ENCODE results near the gene DCLRE1C. TPM values are rescaled to one million over a fixed set of nuclear protein-coding genes. Genes with fewer than 3 reads are reported as not detected.

Gene DCLRE1C
- polyA plus RNA-seq, 1 donor from 2014 or later: 7.5 TPM

- TF ChIP-seq EP300 (conservative IDR thresholded peaks at IDR 0.05; ENCODE audit: poor library complexity, severe bottlenecking): no peak
- TF ChIP-seq TAF1 (IDR thresholded peaks at IDR 0.05; ENCODE audit: low read depth): no peak
- Histone ChIP-seq H2AFZ (ENCODE audit: low read depth, low read length) (no peak overlapping the region), H3K9me3 (ENCODE audit: low read length) (no peaks in the 10 kb centered on the region)
These were observed 93.1 kb downstream of the DCLRE1C start for GRCh38 chr10:14860791-14861190.

GRCh38 chr10:14859775-14860174 lies 94.1 kb downstream of the DCLRE1C start:
- Histone ChIP-seq H3K9me2 (ENCODE audit: insufficient read depth, low read length) (no peaks in the 10 kb centered on the region), H4K20me1 (ENCODE audit: insufficient read depth) (no peaks in the 10 kb centered on the region), H3K36me3 (ENCODE audit: insufficient read depth, low read length) (no peaks in the 10 kb centered on the region), H3K27ac (ENCODE audit: low read length) (no peak overlapping the region), H2AFZ (ENCODE audit: low read depth, low read length) (no peak overlapping the region), H3K9ac (ENCODE audit: low read length) (no peak overlapping the region), H3K27me3 (ENCODE audit: insufficient read depth, low read depth, low read length) (no peaks in the 10 kb centered on the region), H3F3A (ENCODE audit: insufficient read depth, low read length, poor library complexity, severe bottlenecking) (no peaks in the 10 kb centered on the region), H3K4me2 (ENCODE audit: low read length) (no peak overlapping the region), H3K9me3 (ENCODE audit: low read length) (no peaks in the 10 kb centered on the region), H3K4me3 (ENCODE audit: low read length) (no peak overlapping the region), H3K79me2 (replicated peaks; ENCODE audit: insufficient read depth, low read length) (no peaks in the 10 kb centered on the region)
- TF ChIP-seq MXI1 (conservative IDR thresholded peaks at IDR 0.05; ENCODE audit: poor library complexity, severe bottlenecking) (no peak), EP300 (conservative IDR thresholded peaks at IDR 0.05; ENCODE audit: poor library complexity, severe bottlenecking) (no peak), CTCF (IDR thresholded peaks at IDR 0.05; ENCODE audit: poor library complexity, severe bottlenecking) (no peak), POLR2AphosphoS5 (IDR thresholded peaks at IDR 0.05) (no peak), EZH2 (IDR thresholded peaks at IDR 0.05; ENCODE audit: borderline replicate concordance, insufficient read depth, low read length, poor library complexity, severe bottlenecking) (no peak), RAD21 (conservative IDR thresholded peaks at IDR 0.05) (no peak), SMC3 (conservative IDR thresholded peaks at IDR 0.05; ENCODE audit: poor library complexity) (no peak), TAF1 (IDR thresholded peaks at IDR 0.05; ENCODE audit: low read depth) (no peak), REST (IDR thresholded peaks at IDR 0.05; ENCODE audit: borderline replicate concordance) (no peak)

More at GRCh38 chr10:14860791-14861190, 93.1 kb downstream of the DCLRE1C start:
- Histone ChIP-seq H3K9ac (ENCODE audit: low read length) (no peak overlapping the region), H3F3A (ENCODE audit: insufficient read depth, low read length, poor library complexity, severe bottlenecking) (no peaks in the 10 kb centered on the region), H3K4me3 (ENCODE audit: low read length) (no peak overlapping the region), H3K4me2 (ENCODE audit: low read length) (no peak overlapping the region), H3K79me2 (replicated peaks; ENCODE audit: insufficient read depth, low read length) (no peaks in the 10 kb centered on the region), H3K27ac (ENCODE audit: low read length) (no peak overlapping the region), H3K27me3 (ENCODE audit: insufficient read depth, low read depth, low read length) (no peaks in the 10 kb centered on the region), H3K36me3 (ENCODE audit: insufficient read depth, low read length) (no peaks in the 10 kb centered on the region), H3K9me2 (ENCODE audit: insufficient read depth, low read length) (no peaks in the 10 kb centered on the region), H4K20me1 (ENCODE audit: insufficient read depth) (no peaks in the 10 kb centered on the region)

- no peak overlapping the region for H3K27ac ChIP-seq (ENCODE audit: low read length)
- TF ChIP-seq SMC3 (conservative IDR thresholded peaks at IDR 0.05; ENCODE audit: poor library complexity) (no peak), EP300 (conservative IDR thresholded peaks at IDR 0.05; ENCODE audit: poor library complexity, severe bottlenecking) (no peak), EZH2 (IDR thresholded peaks at IDR 0.05; ENCODE audit: borderline replicate concordance, insufficient read depth, low read length, poor library complexity, severe bottlenecking) (no peak), POLR2AphosphoS5 (IDR thresholded peaks at IDR 0.05) (no peak), MXI1 (conservative IDR thresholded peaks at IDR 0.05; ENCODE audit: poor library complexity, severe bottlenecking) (no peak), TAF1 (IDR thresholded peaks at IDR 0.05; ENCODE audit: low read depth) (no peak)
These were observed 94.9 kb downstream of the DCLRE1C start for GRCh38 chr10:14859043-14859442.

More at GRCh38 chr10:14859043-14859442, 94.9 kb downstream of the DCLRE1C start:
- no peak overlapping the region for H3K9ac ChIP-seq (ENCODE audit: low read length)
- no peaks in the 10 kb centered on the region for H3K79me2 ChIP-seq (replicated peaks; ENCODE audit: insufficient read depth, low read length)
- no peaks in the 10 kb centered on the region for H3K9me3 ChIP-seq (ENCODE audit: low read length)
- H3K36me3 ChIP-seq (ENCODE audit: insufficient read depth, low read length): no peaks in the 10 kb centered on the region
- H3K4me2 ChIP-seq (ENCODE audit: low read length): no peak overlapping the region
- no peak overlapping the region for H3K4me3 ChIP-seq (ENCODE audit: low read length)
- no peaks in the 10 kb centered on the region for H3F3A ChIP-seq (ENCODE audit: insufficient read depth, low read length, poor library complexity, severe bottlenecking)
- no peaks in the 10 kb centered on the region for H3K9me2 ChIP-seq (ENCODE audit: insufficient read depth, low read length)
- H3K27me3 ChIP-seq (ENCODE audit: insufficient read depth, low read depth, low read length): no peaks in the 10 kb centered on the region
- no peak overlapping the region for H2AFZ ChIP-seq (ENCODE audit: low read depth, low read length)
- H4K20me1 ChIP-seq (ENCODE audit: insufficient read depth): no peaks in the 10 kb centered on the region

Data from neural cell (in vitro differentiated cells).